ENCODE results near the gene HNRNPDL. TPM values are rescaled to one million over a fixed set of nuclear protein-coding genes. Genes with fewer than 3 reads are reported as not detected.
A peak's percentile ranks its signal among the peaks of the same experiment; 100 is the strongest.

The HNRNPDL gene
- total and polyA plus RNA-seq, 2 of the 13 experiments (the other 11 are each of a cell fraction or from before 2014, with no cell fraction given): 167 to 414 TPM

- no peak for TF ChIP-seq JARID2 (CRISPR knock-in tag; IDR thresholded peaks at IDR 0.05; ENCODE audit: insufficient replicate concordance)
- no peak for TF ChIP-seq ZNF33B (CRISPR knock-in tag; IDR thresholded peaks at IDR 0.05)
- no peak for TF ChIP-seq ZNF878 (CRISPR knock-in tag; IDR thresholded peaks at IDR 0.05)
- no peak for TF ChIP-seq STAT5B (CRISPR knock-in tag; IDR thresholded peaks at IDR 0.05)
- peak; percentile 54; the same call in 1 of the 2 replicates for TF ChIP-seq ZNF773 (CRISPR knock-in tag; IDR thresholded peaks at IDR 0.05; ENCODE audit: borderline replicate concordance)
- TF ChIP-seq CREM (IDR thresholded peaks at IDR 0.05): peak; percentile 57
- TF ChIP-seq CREM (CRISPR knock-in tag; IDR thresholded peaks at IDR 0.05): no peak
- no peak; the same call in 1 of the 2 replicates for TF ChIP-seq ARID2 (CRISPR knock-in tag; IDR thresholded peaks at IDR 0.05; ENCODE audit: borderline replicate concordance)
- TF ChIP-seq ZNF605 (CRISPR knock-in tag; IDR thresholded peaks at IDR 0.05): peak; percentile 53; the same call in 1 of the 2 replicates
- TF ChIP-seq KAT7 (CRISPR knock-in tag; IDR thresholded peaks at IDR 0.05; ENCODE audit: borderline replicate concordance): no peak
- TF ChIP-seq MAFG (CRISPR knock-in tag; IDR thresholded peaks at IDR 0.05): no peak
- peak; percentile 65; the same call in 1 of the 2 replicates for TF ChIP-seq RNF219 (CRISPR knock-in tag; IDR thresholded peaks at IDR 0.05)
- TF ChIP-seq ZNF589 (CRISPR knock-in tag; conservative IDR thresholded peaks at IDR 0.05): peak; percentile 51; the same call in 1 of the 2 replicates
- peak; percentile 60; the same call in 1 of the 2 replicates for TF ChIP-seq ZBTB2 (CRISPR knock-in tag; IDR thresholded peaks at IDR 0.05; ENCODE audit: low read depth)
- TF ChIP-seq ZNF337 (CRISPR knock-in tag; IDR thresholded peaks at IDR 0.05; ENCODE audit: borderline replicate concordance, low read depth): no peak
- peak; percentile 78 for TF ChIP-seq RFX5 (IDR thresholded peaks at IDR 0.05; ENCODE audit: low read depth, low read length)
- no peak for TF ChIP-seq ZFP41 (CRISPR knock-in tag; IDR thresholded peaks at IDR 0.05; ENCODE audit: borderline replicate concordance)
- no peak for TF ChIP-seq LRRFIP1 (CRISPR knock-in tag; conservative IDR thresholded peaks at IDR 0.05)
- TF ChIP-seq PBX2 (CRISPR knock-in tag; IDR thresholded peaks at IDR 0.05): no peak
- 0 out of 2 replicates have a peak, but pooled peaks have one; percentile 54 for TF ChIP-seq SMAD1 (CRISPR knock-in tag; IDR thresholded peaks at IDR 0.05; ENCODE audit: borderline replicate concordance, low read depth)
- 0 out of 2 replicates have a peak, but pooled peaks have one; percentile 44 for TF ChIP-seq ZNF557 (CRISPR knock-in tag; IDR thresholded peaks at IDR 0.05)
- peak; percentile 94 for TF ChIP-seq XRCC5 (optimal IDR thresholded peaks at IDR 0.05; ENCODE audit: low read length)
- TF ChIP-seq ZNF382 (CRISPR knock-in tag; IDR thresholded peaks at IDR 0.05; ENCODE audit: borderline replicate concordance): no peak
These were observed 1.1 kb downstream of the HNRNPDL start (continued) for GRCh38 chr4:82428969-82429727.
